Esophagus muscularis mucosa (tissue), 3 donors: Measurements from ENCODE around the gene TRIM7.

Source experiments
- CTCF ChIP-seq, 3 experiments: fragments of 200-600 bp in 2 of 3; fragments of 450-650 bp in 1 of 3; sonication (generic) in 2 of 3; IDR thresholded peaks; one replicate each; pipeline ENCODE4 v1.5.1; 2017 to 2019; ENCODE audit warnings: antibody characterized with exemption in 3 of 3, mild to moderate bottlenecking in 2 of 3, moderate library complexity in 1 of 3
- POLR2A ChIP-seq: fragments of 450-650 bp; IDR thresholded peaks from one replicate; pipeline ENCODE4 v1.6.1; 2017; ENCODE audit warnings: antibody characterized with exemption, moderate library complexity, mild to moderate bottlenecking, low read depth
- POLR2AphosphoS5 ChIP-seq, 2 donors: sonication (generic); formaldehyde crosslinking; IDR thresholded peaks; one replicate each; pipeline ENCODE4 v1.6.1; 2017; ENCODE audit warnings: antibody characterized with exemption in 2 of 2

GRCh38 chr5:181191526-181192336 is 13.3 kb downstream of the TRIM7 start:
- TF ChIP-seq POLR2A (peak; percentile 36), CTCF (IDR thresholded peaks at IDR 0.05) (no peak), POLR2AphosphoS5 (IDR thresholded peaks at IDR 0.05) (peak; percentile 85 to 90)
